Right forelimb (tissue), 1 donor: ENCODE results near the gene ZNF608.

Experiments
- DNase-seq: peaks from one replicate; pipeline ENCODE4 v3.0.0-alpha.2; 2018

The ZNF608 gene

DNA sequence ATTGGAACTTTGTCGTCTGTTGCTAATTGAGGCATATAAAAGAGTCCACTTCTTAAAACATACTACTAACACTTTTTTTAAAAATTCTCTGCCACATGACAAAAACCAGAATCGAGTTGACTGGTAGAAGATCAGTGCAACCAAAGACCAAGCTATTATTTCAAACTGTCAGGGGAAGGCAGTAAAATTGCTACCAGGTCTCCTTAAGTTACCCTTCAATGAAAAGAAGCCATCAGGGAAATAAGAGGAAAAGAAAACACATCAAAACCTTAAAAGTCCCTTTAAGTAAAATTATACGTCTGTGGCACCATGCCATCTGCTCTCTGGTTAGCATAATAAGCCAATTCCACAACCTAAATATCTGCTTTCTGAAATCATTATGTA is 9.6 kb downstream of the ZNF608 start:
- no peak for DNase-seq

GRCh38 chr5:124736082-124736804 is 10.2 kb downstream of the ZNF608 start:
- DNase-seq: no peak

GRCh38 chr5:124735169-124735858 is 11.1 kb downstream of the ZNF608 start:
- peak; percentile 67 for DNase-seq

DNA sequence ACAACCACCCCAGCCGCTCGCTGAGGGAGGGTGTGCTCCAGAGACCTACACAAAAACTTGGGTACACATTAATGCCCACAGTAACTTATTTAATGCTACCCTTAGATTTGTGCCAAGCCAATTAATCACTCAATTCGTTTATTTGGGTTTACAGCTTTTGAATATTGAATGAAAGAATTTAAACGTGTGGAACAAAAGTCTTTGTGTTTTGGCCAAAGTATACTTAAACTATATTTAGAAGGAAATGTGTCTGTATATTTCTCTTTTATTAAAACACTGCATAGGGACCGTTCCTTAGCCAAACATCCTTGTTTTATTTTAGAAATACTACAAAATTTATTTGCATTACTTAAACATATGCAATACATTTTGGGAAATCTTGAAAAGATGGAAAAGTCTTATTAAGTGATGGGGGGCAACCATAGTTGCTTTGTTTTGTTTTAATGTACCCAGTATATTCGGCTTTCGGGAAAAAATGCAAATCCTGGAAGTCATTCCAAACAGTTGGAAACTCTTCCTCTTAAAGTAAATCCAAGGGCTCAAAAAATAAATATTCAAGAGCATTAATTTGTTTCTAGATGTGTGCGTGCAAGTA is 11.8 kb downstream of the ZNF608 start:
- no peak for DNase-seq

- DNase-seq: no peak
Measured at GRCh38 chr5:124733329-124733650, 13.1 kb downstream of the ZNF608 start.

DNA sequence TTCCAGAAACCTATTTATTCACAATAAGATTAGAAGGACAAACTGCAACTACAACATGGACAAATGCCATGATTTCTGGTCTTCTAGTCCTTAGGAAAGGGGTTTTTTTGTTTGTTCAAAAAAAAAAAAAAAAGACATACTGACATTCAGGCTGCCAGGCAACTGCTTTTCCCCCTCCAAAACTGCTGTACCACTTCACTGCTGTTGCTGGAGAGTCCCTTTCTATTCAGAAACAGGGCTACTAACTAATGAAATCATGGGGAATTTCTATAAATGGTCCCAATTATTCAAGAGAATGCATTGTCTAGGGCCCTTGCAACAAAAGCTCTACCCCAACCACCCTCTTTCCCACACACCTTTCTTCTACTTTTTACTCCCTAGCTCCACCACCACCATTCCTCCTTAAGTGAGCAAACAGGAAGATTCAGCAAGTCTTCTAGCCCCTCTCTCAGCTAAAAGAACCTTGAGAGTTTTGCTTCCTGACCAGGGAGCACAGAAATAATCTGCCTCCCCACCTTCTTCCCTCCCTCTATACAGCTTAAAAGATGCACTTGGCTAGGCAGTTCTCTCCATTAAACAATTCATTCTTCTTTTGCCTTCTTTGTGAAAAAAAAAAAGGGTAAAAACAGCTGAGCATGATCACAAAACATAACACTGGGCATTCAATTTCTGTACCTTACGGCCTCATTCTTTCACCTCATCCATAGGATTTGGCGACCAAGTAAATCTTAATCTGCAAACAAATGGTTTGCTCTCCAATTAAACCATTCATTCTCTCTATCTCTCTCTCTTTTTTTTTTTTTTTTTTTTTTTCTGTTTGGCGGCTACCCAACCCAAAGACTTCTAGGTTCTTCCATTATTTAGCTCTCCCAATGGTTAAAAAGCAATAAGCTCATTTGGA is 13.8 kb downstream of the ZNF608 start:
- no peak for DNase-seq

- DNase-seq: no peak
Measured at GRCh38 chr5:124730381-124730780, 16.1 kb downstream of the ZNF608 start.

DNA sequence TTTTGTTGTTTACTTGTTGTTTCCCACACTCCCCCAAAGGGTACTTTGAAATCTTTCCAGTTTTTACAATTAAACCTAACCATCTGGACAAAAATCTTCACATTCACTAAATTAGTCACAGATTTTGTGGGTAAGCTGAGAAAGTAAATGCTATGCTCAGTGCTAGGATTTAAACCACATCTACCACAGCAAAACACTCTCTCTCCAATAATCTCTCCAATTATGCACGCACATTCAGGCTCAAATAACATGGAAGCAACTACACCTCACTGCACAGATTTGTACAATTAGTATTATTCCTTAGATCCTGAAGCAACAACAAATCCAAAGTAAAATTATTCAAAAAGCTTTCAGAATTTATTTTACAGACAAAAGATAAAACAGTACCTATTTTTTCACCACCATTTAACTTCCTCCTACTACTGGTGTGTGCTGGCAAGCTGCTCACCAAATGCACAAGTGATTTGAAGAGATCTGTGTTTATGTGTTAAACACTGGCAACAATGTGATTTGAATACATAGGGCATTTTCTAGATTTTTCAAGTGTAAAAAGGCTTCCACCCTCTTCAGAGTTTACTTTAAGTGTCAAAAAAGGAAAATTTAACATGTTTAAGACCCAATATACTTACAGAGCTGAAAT is 16.6 kb downstream of the ZNF608 start:
- no peak for DNase-seq

DNA sequence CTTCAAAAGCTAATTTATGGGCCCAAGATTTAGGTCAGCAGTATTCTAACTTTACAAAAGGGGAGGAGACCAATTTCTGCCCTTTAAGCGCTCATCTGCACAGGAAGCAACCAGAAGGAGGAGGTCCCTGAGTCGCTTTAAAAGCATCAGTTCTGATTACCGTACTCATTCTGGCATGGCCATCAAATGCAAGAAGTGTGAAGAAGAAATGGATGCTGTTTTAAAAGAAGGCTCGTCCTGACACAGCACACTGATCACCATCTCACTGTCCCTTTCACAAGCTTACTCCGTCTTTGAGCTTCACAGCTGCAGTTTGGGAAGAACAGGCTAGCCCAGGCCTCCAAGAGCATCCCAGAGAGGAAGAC is 17.5 kb downstream of the ZNF608 start:
- DNase-seq: no peak

DNA sequence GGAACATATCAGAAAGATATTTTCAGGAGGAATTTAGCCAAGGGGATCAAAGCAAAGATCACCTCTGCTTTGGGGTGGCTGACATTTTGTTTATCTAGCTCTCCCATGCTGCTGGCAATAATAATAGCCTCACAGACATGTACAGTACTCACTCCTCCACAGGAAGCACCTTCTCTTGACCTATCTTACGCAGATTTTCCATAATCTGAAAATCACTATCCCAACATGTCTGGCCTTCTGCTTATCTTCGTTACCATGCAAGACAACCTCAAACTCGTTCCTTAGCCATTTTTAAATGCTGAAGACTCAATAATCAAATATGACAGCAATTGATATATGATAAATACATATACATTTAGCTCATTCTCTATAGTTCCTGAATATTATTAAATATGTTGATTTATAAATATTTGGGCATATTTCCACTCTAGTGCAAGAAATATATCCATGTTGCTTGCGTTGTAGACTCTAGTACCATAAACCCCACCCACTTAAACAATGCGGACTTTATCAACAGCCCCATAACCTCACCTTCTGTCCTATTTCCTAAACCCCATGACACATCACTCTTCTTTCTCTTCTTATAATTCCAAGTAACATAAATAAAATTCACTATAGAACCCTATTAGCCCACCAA is 18.0 kb downstream of the ZNF608 start:
- DNase-seq: no peak

GRCh38 chr5:124726631-124727362 is 19.6 kb downstream of the ZNF608 start:
- DNase-seq: no peak

DNA sequence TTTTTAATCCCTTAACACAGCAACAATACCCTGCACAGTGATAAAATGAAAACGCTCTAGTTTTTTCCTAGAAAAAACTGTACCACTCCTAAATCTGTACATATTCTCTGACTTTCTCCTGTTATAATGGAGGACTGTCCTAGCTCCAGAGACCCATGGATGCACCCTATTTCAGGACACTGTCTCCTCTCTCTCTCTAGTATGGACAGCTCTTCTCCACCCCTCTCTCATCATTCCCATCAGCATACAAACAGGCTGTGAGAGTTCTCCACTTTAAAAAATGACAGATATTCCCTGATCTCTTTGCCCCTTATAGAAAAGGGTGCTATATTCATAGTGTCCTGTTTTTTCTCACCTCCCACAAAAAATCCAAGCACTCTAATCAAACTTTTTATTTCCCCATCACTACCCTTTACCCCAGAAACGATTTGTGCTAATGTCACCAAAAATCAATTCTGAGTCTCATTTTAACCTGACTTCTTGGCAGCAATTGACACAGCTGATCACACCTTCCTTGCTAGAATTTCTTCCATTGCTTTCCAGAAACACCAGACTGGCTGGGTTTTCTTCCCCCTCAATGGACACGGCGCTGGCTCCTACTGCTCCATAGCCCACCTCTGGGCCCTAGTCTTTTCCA is 20.7 kb downstream of the ZNF608 start:
- no peak for DNase-seq

- DNase-seq: no peak
Measured at GRCh38 chr5:124725040-124725434, 21.4 kb downstream of the ZNF608 start.

DNA sequence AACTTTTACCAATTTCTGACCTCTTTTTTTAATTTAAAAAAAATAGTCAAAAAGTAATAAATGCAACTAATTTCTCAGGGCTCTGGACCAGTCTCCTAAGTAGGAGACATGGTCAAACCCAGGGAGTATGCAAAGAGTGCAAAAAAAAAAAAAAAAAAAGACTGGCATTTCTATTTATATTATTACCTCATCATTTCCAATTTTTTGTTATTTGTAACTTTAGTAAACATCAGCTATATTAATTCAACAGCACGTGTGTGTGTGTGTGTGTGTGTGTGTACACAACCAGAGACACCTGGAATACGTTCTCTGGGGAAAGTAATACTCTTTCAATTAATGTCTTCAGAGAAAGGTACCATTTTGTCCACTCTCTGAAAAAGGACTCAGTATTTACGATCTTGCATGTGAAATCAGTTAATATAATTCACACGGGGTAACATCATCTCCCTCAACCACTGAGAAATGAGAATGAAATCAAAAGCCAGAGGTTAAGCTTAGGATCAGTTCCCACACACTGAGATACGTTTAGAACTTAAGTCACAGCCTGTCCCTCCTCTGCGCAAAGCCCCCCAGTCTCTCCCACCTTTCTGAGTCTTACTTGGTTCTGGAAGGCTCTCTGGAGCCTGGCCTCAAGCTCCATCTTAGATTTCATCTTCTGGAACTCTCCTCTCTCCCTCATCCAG is 21.9 kb downstream of the ZNF608 start:
- peak; percentile 32 for DNase-seq

- no peak for DNase-seq
Measured at GRCh38 chr5:124721229-124721735, 25.2 kb downstream of the ZNF608 start.

GRCh38 chr5:124720593-124720992 is 25.8 kb downstream of the ZNF608 start:
- DNase-seq: no peak

- DNase-seq: no peak
Measured at GRCh38 chr5:124719113-124719967, 27.1 kb downstream of the ZNF608 start.

DNA sequence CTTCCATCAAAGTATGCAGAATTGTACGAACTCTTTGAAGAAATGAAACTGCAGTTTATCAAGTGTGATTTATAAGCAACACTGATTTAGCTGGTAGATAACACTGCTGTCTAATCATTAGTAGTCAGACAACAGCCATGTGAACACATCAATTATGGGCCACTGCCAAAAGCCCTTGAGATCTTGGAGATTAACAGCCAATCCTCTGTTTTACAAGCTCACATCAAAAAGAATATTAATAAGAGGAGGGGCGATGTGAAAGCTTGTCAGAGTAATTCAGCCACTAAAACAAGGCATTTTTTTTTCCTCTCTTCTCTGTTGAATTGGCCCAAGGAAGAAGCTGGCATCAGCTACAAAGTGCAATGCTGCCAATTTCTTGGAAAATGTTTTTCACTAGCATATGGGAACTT is 28.1 kb downstream of the ZNF608 start:
- DNase-seq: no peak

- no peak for DNase-seq
Measured at GRCh38 chr5:124716169-124716568, 30.3 kb downstream of the ZNF608 start.
